NB4 (cell line): ENCODE results near the gene MYRF.

Experiments used
- DNase-seq: peaks from one replicate; pipeline ENCODE4 v3.0.0; 2010; ENCODE audit warnings: low read depth
- H3K4me3 ChIP-seq: one replicate; pipeline ENCODE4 v1.5.1; 2011; ENCODE audit warnings: mild to moderate bottlenecking, low read depth, low read length, moderate library complexity
- MYC ChIP-seq: IDR thresholded peaks from 2 replicates; pipeline ENCODE4 v1.6.1; 2011; ENCODE audit warnings: low read depth, low read length
- POLR2A ChIP-seq: IDR thresholded peaks from 2 replicates; pipeline ENCODE4 v1.6.1; 2011; ENCODE audit warnings: mild to moderate bottlenecking; ENCODE audit not compliant: insufficient read length; ENCODE audit errors: extremely low read depth
- TF ChIP-seq, protein P1 (sequence below): IDR thresholded peaks from one replicate; pipeline ENCODE4 v1.5.1; 2012; ENCODE audit warnings: low read depth, low read length
- TF ChIP-seq, protein P2 (sequence below): IDR thresholded peaks from 2 replicates; pipeline ENCODE4 v1.6.1; 2011; ENCODE audit warnings: low read depth, low read length

The MYRF gene

DNA sequence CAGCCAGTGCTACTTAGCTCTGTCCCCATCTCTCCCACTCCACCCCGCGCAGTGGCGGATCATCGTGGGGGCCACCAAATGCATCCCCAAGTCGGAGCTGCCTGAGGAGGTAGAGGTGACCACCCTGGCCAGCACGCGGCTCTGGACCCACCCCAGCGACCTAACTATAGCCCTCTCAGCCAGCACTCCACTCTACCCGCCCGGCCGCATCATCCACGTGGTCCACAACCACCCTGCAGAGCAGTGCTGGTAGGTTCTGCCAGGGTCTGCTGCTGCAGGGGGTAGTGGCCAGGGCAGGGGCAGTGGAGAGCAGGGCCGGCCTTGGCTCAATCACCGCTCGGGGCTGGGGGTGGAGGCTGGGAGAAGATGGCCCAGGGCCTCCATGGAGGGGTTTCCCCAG is 13.0 kb upstream of the MYRF start:
- no peak for DNase-seq
- H3K4me3 ChIP-seq: no peak overlapping the region
- TF ChIP-seq, protein P1, sequence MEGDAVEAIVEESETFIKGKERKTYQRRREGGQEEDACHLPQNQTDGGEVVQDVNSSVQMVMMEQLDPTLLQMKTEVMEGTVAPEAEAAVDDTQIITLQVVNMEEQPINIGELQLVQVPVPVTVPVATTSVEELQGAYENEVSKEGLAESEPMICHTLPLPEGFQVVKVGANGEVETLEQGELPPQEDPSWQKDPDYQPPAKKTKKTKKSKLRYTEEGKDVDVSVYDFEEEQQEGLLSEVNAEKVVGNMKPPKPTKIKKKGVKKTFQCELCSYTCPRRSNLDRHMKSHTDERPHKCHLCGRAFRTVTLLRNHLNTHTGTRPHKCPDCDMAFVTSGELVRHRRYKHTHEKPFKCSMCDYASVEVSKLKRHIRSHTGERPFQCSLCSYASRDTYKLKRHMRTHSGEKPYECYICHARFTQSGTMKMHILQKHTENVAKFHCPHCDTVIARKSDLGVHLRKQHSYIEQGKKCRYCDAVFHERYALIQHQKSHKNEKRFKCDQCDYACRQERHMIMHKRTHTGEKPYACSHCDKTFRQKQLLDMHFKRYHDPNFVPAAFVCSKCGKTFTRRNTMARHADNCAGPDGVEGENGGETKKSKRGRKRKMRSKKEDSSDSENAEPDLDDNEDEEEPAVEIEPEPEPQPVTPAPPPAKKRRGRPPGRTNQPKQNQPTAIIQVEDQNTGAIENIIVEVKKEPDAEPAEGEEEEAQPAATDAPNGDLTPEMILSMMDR: no peak
- TF ChIP-seq MYC (no peak), POLR2A (no peak)
- TF ChIP-seq, protein P2, sequence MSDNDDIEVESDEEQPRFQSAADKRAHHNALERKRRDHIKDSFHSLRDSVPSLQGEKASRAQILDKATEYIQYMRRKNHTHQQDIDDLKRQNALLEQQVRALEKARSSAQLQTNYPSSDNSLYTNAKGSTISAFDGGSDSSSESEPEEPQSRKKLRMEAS: no peak

DNA sequence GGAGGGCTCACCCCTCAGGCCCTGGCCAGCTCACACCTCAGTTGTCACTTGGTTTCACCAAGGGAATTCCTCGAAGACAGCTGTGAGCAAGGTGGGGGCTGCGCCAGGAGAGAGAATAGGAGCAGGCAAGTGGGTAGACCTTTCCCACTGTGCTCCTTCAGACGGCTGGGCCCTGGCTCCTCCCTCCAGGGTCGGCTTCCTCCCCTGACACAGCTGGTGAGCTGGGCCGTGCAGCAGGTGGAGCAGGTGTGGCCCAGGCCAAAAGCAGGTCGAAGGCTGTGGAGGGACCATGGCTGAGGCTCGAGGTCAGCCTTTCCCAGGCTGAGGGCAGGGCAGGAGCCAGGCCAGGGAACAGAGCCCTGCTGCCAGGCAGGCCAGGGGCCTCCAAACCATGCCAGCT is 12.5 kb upstream of the MYRF start:
- no peak overlapping the region for H3K4me3 ChIP-seq
- no peak for DNase-seq
- TF ChIP-seq MYC (no peak), POLR2A (no peak)
- TF ChIP-seq, protein P2: no peak
- TF ChIP-seq, protein P1: no peak

DNA sequence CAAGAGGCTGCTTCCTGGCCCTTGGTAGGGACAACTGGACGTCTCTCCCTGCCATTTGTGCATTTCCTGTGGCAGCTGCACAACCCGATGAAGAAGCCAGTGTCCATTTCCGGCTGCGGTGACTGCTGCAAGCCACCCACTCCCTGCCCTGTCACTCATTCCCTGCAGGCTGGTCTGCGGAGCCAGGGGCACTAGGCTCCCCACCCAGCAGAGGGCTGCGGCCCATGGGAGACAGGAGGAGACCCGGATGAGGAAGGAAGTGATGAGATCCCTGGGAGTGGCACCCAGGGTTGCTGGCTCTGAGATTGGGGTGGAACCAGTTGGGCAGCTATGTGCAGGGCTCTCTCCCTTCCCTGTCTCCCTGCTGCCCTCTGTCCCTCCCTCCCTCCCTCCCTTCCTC is 10.0 kb upstream of the MYRF start:
- peak; percentile 95 for DNase-seq
- TF ChIP-seq, protein P1: peak; percentile 16
- TF ChIP-seq MYC (no peak), POLR2A (no peak)
- TF ChIP-seq, protein P2: no peak
- no peak overlapping the region for H3K4me3 ChIP-seq

DNA sequence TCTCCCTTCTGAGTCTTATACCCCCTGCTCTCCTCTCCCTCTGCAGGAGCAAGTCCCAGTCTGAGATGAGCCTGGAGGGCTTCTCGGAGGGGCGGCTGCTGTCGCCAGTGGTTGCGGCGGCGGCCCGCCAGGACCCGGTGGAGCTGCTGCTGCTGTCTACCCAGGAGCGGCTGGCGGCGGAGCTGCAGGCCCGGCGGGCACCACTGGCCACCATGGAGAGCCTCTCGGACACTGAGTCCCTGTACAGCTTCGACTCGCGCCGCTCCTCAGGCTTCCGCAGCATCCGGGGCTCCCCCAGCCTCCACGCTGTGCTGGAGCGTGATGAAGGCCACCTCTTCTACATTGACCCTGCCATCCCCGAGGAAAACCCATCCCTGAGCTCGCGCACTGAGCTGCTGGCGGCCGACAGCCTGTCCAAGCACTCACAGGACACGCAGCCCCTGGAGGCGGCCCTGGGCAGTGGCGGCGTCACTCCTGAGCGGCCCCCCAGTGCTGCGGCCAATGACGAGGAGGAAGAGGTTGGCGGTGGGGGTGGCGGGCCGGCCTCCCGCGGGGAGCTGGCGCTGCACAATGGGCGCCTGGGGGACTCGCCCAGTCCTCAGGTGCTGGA is 8.8 kb upstream of the MYRF start:
- DNase-seq: no peak
- no peak overlapping the region for H3K4me3 ChIP-seq
- no peak for TF ChIP-seq POLR2A
- TF ChIP-seq, protein P1: no peak
- TF ChIP-seq, protein P2: no peak
- TF ChIP-seq MYC: no peak

DNA sequence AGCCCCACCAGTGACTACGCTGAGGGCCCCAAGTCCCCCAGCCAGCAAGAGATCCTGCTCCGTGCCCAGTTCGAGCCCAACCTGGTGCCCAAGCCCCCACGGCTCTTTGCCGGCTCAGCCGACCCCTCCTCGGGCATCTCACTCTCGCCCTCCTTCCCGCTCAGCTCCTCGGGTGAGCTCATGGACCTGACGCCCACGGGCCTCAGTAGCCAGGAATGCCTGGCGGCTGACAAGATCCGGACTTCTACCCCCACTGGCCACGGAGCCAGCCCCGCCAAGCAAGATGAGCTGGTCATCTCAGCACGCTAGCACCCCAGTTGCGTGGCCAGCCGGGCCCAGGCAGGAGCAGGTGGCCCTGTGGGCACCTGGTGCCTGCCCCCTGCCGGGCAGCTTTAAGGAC is 8.3 kb upstream of the MYRF start:
- TF ChIP-seq POLR2A (no peak), MYC (no peak)
- TF ChIP-seq, protein P2: no peak
- TF ChIP-seq, protein P1: no peak
- no peak overlapping the region for H3K4me3 ChIP-seq
- DNase-seq: no peak
